GM04504 (cell line): ENCODE measurements around the gene WBP2.

Experiments
- DNase-seq: peaks from one replicate; pipeline ENCODE4 v3.0.0-alpha.2; 2012; ENCODE audit warnings: low read depth

The WBP2 gene

DNA sequence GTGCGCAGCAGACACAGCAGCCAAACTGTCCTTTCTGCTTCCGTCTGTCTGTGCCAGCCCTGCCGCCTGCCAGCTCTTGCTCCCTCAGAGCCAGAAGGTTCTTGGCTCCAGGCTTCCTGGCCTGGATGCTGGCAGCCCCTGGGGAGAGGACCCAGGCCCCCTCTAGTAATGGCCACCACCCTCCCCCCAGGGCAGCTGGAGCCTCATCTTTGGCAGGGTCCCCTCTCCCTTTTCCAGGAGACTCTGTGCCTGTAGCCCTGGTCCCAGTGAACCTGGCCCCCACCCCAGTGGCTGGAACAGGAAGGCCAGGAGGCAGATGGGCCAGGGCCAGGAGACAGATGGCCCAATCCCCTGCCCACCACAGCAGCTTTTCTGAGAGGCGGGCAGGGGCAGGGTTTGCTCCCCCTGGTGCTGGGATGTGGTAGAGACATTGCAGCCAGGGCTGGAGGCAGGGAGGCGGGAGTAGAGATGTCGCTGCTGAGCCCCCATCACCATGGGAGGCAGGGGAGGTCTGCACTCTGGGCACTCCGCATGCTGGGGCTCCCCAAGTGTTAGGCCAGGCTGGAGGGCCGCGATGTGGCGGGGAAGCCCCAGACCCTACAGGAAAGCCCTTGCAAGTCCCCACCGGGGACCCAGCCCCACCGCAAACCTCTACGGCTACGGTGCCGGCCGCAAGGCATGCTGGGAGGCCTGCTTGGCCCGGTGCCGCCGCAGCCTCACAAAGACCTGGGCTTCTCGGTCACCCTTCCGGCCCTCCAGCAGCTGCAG, 27.6 kb downstream of the WBP2 start:
- DNase-seq, result no peak

DNA sequence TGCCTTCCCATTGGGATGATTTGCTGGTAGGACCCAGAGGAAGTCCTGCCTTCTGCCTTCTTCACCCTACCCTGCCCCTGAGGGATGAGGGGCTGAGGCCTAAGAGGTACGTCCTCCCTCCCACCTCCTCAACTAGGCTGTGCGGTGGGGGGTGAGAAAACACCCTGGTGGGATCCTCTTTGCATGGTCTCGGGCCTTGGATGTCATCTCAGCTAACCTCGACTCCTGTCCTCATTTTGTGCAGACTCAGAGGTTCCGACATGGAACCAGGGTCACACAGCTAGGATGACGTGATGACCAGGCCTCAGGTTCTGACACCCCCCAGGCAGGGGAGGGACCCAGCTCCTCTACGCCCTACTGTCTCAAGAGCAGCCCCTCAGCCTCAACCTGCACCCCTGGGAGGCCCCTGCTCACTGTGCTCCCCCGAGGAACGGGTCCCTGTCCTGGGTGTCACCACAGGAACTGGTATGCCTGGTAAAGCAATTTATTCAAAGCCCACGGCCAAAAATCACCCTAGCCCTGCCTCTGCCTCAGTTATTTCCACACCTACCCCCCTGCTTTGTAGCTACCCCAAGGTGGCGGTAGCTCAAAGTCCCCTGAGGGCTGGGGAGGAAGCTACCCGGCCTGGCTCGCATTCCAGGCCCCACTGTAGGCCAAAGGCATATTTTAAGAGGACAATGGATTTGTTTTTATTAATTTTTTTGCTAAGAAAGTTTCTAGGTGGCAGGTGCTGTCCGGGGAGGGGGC, 28.4 kb downstream of the WBP2 start:
- DNase-seq, result no peak

DNA sequence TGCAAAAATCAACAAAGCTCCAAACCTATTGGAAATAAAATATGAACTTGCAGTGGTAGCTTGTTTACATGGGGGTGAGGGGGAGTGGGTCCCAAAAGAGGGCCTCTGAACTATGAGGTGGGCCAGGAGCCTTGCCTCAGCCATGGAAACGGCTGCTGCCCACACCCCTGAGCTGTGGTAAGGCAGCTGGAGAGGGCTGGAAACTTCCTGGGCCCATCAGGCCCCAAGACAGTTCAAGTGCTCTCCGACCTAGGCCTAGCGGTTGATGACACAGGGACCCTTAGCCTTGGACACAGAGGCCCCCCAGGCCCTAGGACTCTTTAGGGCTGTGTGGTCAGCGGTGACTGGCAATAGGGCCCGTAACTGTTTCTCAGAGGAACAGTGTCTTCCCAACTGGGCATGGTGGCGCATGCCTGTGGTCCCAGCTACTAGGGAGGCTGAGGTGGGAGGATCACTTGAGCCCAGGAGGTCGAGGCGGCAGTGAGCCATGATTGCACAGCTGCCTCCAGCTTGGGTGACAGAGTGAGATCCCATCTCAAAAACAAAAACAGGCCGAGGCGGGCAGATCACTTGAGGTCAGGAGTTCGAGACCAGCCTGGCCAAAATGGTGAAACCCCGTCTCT, 29.3 kb downstream of the WBP2 start:
- no peak for DNase-seq

DNA sequence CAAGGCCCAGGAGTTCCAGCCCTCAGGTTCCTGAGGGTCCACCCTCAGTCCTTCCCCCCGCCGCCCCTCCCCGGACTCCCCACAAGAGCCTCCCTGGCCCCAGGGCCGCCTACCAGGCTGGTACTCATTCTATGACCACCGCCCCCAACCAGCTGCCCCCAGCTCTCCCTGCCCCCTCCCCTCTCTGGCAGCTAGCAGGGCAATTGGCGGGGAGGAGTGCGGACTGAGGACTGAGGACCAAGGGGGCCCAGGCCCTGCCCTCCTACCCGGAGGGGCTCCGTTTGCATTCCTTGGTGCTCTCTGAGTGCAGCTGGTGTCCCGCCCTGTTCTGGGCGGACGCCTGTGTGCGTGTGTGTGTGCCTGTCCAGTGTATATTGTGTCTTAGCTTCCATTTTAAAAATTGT, 30.0 kb downstream of the WBP2 start:
- DNase-seq, result no peak

DNA sequence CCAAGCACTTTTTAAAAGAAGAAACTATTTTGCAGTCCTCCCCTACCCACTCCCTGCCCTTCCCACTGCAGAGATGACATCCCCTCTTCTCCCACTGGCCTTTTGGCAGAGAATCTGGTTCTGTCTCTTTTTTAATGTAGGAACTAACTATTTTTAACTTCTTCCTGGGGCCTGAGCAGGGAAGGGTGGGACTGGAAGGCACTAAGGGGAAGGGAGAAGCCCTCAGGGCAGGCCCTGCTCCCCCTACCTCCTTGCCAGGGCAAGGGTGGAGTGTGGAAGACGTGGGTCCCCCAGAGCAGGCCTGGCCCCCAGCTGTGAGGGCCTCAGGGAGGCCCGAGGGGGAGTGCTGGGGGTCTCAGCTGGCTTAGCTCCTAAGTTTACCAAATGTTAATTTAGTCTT, 30.5 kb downstream of the WBP2 start:
- DNase-seq, result no peak

DNA sequence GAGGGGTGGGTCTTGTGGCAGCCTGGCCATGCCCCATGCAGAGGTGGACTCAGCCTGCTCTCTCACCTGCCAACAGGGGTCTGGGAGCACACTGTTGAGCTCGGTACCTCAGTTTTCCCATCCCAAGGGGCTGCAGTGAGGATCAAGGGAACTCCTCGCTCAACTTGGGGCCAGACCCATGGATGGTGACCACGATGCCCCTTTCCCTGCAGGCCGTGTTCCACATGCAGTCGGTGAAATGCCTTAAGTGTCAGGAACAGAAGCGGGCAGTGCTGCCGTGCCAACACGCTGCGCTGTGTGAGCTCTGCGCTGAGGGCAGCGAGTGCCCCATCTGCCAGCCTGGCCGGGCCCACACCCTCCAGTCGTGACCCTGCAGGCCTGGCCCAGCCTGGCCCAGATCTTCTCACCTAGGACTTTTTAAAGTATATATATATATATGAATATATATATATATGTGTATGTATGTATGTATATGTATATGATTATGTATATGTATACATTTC, 31.0 kb downstream of the WBP2 start:
- no peak for DNase-seq

DNA sequence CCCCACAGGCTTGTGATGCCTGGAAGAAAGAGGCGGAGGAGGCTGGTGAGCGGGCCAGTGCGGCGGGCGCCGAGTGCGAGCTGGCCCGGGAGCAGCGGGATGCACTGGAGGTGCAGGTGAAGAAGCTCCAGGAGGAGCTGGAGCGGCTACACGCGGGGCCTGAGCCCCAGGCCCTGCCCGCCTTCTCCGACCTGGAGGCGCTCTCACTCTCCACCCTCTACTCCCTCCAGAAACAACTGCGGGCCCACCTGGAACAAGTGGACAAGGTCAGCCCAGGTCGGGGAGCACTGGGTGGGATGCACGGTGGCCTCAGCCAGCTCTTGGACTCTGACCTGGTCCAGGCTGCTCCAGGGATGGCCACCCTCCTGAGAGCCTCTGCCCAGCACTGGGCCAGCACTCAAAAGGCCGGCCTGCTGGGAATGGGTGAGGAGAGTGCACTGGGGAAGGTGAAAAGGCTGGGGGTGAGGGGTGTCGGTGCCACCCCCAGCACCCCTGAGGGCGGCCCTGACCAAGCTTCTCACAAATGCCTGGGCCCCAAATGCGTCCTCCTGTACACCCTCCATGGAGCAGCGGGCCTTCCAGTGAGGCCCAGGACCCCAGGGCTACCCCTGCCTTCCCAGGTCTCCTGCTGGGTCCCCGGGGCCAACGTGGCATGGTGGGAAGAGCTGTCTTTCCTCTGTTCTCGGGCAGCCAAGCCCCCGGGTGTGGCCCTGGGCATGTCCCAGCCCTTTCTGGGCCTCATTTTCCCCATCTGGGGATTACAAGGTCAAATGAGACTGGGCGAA, 31.7 kb downstream of the WBP2 start:
- DNase-seq, result no peak

DNA sequence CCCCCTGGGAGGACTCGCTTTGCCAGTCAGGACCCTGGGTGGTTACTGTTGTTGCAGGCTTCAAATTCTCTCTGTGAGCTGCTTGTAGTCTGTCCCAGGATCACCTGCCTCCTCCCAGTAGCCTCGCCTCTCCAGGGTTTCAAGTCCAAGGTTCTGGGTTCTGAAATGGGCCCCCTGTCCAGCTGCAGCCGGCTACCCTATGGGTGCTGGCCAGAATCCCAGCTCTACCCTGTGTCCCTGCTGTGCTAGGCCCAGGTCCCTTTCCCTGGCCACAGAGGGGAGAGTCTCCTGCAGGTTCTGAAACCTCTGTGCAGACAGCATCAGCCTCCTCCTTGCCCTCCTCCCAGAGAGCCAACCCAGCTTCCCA, 32.4 kb downstream of the WBP2 start:
- no peak for DNase-seq

DNA sequence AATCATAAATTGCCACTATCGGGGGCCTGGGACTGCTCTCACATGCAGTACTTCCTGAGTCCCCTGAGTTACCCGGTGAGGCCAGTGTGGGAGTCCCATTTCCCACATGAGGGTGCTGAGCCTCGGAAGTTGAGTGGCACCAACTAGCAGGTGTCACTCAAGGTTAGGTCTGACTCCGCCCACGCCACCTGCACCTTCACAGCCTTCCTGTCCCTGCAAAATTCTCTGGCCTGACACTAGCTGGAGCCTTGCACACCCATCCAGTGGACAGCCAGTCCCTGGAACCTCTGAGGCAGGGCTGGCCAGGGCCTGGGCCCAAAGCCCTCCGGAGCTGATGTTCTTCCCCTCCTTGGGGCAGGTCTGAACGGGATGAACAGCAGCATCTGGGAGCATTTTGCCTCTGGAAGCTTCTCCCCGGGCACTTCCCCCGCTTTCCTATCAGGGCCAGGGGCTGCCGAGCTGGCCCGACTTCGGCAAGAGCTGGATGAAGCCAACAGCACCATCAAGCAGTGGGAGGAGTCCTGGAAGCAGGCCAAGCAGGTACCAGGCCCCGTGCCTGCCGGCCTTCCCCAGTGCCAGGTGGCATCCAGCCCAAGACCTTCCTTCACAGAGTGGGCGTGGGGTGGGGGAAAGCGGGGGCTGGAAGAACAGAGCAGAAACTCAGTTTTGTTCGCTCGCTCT, 32.9 kb downstream of the WBP2 start:
- no peak for DNase-seq

DNA sequence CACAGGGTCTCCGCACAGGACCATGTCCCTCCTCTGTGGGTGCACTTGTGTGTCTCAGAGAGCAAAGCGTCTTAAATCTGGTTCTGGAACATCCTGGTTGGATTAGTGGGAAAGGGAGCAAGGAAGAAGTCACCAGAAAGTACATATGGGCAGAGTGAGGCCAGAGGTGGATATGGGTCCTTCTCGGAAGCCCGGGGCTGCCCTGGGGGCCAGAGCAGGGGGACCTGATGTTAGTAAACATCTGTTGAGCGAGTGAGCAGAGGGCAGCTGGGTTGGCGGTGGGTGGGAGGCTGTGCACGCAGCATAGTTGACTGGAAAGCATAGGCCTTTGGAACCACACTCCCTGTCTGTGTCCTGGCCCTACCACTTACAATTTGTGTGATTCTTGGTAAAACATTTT, 33.6 kb downstream of the WBP2 start:
- no peak for DNase-seq

DNA sequence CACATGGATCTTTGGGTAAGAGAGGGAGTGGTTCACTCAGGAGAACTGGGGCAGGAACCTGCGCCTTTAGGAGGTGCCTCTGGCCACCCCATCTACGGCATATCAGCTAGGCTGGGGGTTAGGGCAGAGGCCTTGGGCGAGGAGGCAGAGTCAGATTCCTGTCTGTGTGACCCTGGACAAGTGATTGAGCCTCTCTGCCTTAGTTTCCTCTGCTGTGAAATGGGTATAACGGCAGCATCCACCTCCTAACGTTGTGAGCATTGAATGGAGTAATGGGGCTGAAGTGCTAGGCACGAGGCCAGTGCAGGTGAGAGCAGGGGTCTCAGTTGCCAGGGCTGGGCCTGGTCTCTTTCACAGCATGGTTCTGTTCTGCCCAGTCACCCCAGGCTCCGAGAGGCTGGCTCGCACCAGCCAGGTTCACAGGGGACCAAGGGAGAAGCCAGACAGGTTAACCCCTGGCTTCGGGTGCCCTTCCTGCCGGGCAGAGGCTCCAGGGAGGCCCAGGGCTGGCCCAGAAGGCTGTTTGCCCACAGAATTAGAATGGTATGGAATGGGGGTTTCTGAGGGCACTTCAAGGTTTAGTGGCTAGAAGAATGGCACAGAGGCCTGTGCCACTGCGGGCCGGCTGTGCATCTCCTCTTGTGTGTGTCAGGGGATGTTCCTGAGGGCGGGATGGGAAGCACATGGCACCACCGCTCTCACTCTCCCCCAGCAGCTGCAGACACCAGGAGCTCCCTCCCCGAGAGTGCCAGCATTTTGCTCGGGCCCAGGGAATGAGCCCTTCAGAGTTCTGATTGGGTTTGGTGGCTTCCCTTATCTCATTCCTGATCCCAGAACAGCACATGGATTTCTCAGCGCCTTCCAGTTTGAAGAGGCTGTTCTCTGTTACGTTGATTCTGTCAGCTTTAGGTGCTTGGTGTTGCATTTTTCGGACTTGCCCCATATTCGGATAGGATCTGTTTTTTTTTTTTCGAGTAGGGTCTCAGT, 34.7 kb downstream of the WBP2 start:
- DNase-seq, result no peak

DNA sequence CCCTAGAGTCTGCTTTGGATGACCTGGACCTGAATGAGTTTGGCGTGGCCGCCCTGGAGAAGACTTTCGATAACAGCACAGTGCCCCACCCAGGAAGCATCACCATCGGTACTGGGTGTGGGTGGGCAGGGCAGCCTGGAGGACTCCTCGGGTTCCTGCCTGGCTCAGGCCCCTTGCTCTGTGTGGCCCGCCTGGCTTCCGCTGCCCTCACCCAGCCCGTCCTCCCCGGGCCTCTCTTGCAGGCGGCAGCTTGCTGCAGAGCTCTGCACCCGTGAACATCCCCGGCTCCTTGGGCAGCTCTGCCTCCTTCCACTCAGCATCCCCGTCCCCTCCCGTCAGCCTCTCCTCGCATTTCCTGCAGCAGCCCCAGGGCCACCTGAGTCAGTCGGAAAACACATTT, 35.5 kb downstream of the WBP2 start:
- DNase-seq, result no peak

DNA sequence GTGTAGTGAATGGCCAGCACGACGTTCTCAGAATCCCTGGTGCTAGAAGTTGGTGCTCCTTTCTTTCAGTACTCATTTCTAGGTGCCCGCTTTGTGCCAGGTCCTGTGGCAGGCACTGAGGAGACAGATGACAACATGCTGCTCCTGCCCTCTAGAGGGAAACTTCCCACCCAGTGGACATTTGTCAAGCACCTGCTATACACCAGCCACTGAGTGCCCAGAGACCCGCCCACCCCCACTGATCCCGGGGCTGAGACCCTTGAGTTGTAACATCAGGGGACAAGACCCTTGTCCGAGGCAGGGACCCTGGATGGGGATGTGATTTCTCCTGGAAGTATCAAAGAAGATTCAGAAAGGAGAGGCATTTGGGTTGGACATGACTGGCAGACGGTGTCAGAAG, 36.0 kb downstream of the WBP2 start:
- no peak for DNase-seq

DNA sequence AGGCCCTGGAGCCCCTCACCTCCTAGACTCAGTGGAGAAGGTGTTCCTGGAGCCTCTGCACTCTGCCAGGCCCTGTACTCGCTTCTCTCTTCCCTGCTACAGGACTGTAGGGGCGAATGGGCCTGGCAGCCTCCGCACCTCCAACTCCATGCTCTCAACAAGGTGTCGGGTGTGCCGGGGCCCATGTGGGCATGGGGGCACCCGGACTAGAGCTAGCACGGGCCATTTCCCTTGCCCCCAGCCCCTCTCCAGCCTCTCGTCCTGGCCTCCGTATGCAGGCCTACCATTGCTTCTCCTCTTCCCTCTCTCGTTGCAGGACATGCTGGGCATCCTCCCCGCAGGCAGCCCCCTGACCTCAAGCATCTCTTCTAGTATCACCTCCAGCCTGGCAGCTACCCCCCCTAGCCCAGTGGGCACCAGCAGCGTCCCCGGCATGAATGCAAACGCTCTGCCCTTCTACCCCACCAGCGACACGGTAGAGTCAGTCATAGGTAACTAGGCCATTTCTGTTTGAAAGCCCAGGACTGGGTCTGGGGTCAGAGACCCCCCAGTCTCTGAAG, 36.7 kb downstream of the WBP2 start:
- DNase-seq, result no peak

DNA sequence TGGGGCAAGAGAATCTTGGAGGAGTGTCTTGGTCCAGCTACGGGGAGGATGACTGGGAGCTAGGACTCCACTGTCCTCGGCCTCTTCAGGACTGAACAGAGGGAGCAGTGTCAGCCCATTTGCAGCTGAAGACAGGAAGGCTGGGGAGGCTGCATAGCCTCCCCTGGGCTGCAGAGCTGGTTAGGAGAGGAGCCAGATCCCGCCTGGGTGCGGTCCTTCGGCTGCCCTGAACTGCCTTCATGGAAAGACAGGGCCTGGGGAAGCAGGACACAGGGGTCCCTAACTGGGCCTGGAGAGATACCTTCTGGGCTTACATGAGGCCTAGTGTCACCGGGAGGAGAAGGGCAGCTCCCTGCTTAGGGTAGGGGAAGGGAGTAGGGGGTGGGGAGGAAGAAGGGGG, 37.6 kb downstream of the WBP2 start:
- DNase-seq, result no peak

DNA sequence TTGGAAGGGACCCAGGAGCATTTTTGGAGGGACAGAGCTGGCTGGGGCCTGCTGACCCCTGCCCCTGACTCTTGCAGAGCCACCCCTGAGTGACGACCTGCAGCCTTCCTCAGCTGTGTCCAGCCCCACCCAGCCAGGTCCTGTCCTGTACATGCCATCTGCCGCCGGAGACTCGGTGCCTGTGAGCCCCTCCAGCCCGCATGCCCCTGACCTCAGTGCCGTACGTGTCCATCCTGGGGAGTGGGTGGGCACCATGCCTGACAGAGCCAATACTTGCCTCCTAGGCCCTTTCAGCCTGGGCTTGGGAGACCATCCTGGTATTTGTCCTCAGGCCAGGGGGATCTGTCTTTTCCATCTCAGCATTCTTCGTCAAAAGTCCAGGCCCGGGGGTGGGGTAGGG, 38.4 kb downstream of the WBP2 start:
- no peak for DNase-seq

DNA sequence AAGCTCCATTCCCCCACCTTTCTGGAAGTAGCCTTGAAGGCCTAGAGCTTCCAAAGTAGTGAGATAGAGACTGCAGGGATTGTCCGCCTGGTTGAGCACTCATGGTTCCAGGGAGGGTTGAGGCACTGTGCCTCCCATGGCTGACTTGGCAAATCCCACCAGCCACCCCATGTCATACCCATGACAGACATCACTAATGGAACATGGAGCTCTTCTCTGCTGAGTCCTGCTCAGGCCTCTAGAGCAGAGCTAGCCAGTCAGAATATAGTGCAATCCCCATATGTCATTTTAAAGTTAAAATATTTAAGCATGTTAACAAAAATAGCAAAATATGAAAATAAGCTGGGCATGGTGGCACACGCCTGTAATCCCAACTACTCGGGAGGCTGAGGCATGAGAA, 39.7 kb downstream of the WBP2 start:
- no peak for DNase-seq

DNA sequence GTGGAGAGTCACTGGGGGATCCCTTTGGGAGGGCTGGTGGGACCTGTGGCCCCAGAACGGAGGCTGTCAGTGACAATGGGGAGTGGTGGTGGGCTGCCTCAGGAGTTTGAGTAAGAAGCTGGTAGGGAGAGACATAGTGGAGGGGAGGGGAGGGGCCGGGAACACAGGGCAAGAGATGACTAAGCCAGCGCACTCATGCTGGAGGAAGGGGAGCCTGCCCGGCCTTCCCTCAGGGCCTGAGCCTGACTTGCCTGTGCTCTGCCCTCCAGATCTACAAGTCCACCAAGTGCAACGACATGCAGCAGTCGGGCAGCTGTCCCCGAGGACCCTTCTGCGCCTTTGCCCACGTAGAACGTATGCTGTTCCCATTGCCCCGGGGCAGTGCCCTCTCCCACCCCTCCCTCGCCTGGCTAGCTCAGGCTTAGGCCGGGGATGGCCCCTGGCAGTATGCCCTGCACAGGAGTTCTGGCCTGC, 40.2 kb downstream of the WBP2 start:
- DNase-seq, result peak; percentile 32

DNA sequence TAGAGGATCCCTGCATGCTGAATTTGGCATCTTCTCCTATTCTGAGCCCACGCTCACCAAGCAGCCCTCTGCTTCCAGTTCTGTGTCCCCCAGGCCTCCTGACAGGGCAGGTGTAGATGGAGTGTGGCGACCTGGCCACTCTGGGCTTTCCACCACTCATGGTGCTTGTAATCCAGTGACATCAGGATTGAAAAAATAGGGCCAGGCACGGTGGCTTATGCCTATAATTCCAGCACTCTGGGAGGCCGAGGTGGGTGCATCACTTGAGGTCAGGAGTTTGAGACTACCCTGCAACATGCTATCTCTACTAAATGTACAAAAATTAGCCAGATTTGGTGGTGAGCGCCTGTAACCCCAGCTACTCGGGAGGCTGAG, 41.1 kb downstream of the WBP2 start:
- no peak for DNase-seq
